NCI-H2107 treated with DMSO at 0.1 percent for 48 hours (cell line): ENCODE results near the gene USP32.

ENCODE experiments used
- DNase-seq: peaks from one replicate; lab custom pipeline; 2025; ENCODE audit not compliant: unreplicated experiment; lab: John Stamatoyannopoulos, UW

The USP32 gene

DNA sequence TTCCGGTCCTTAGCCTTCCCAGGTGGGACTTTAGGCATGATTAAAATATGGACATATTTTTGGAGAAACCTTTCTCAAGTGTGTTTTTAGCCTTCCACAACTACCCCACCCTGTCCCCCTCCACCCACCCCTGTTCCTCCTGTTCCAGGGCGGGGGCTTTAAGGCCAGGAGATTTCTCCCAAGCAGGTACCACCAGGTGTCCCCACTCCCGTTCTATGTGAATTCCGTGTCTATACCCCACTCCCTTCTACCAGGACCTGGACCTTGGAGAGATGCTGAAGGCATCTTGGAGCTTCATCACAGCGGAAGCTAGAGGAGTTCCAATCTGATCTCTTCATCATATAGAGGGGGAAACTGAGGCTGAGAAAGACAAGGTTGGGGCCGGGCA lies 232.5 kb downstream of the USP32 start:
- DNase-seq, result no peak

GRCh38 chr17:60158751-60159478 lies 233.0 kb downstream of the USP32 start:
- DNase-seq, result no peak

DNA sequence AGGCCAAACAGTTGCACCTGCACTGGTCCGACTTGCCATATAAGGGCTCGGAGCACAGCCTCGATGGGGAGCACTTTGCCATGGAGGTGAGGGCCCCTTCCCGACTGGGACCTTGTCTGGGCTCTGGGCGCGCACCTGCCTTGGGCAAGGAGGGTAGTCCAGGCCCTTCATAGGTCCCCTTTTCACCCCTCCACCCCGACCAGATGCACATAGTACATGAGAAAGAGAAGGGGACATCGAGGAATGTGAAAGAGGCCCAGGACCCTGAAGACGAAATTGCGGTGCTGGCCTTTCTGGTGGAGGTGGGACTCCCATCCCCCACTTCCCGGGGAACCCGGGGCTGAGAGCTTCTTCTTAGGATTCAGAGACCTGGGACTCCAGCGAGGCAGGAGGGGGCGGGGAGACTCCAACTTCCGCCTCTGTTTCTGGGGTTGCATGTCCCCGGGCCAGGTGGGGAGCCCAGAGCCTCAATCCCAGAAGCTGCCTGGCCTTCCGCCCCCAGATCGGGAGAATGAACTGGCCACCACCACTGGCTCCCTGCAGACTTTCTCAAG lies 234.4 kb downstream of the USP32 start:
- DNase-seq, result no peak

DNA sequence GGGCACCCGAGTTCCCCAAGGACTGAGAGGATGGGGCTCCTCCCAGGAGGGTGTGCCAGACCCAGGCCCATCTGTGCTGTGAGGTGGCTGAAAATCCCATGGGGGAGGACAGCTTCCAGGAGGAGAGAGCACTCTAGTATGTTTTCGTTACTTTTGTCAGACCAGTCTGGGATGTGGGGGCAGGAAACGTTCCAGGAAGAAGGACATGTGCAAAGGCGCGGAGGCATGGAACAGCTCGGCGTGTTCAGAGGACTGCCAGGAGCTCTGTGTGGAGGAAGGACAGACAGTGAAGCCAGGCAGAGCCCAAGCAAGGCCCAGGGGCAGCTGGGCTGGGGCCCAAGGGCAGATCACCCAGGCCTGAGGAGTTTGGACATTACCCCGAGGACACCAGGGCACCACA lies 235.2 kb downstream of the USP32 start:
- no peak for DNase-seq

GRCh38 chr17:60155815-60156214 lies 236.1 kb downstream of the USP32 start:
- DNase-seq, result no peak

DNA sequence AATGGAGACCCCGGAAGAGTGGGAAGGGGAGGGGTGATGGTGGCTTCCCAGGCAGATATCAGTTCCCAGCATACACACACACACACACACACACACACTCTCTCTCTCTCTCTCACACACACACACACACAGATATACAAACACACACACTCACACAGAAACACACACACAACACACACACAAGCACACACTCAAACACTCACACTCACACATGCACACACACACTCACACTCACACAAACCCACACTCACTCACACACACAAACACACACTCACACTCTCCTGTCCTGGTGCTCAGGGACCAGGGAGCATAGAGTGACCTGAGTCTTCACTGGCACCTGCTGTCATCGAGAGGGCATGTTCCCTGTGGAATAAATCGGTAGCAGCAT lies 236.5 kb downstream of the USP32 start:
- DNase-seq, result no peak

GRCh38 chr17:60154616-60155426 lies 237.1 kb downstream of the USP32 start:
- no peak for DNase-seq

DNA sequence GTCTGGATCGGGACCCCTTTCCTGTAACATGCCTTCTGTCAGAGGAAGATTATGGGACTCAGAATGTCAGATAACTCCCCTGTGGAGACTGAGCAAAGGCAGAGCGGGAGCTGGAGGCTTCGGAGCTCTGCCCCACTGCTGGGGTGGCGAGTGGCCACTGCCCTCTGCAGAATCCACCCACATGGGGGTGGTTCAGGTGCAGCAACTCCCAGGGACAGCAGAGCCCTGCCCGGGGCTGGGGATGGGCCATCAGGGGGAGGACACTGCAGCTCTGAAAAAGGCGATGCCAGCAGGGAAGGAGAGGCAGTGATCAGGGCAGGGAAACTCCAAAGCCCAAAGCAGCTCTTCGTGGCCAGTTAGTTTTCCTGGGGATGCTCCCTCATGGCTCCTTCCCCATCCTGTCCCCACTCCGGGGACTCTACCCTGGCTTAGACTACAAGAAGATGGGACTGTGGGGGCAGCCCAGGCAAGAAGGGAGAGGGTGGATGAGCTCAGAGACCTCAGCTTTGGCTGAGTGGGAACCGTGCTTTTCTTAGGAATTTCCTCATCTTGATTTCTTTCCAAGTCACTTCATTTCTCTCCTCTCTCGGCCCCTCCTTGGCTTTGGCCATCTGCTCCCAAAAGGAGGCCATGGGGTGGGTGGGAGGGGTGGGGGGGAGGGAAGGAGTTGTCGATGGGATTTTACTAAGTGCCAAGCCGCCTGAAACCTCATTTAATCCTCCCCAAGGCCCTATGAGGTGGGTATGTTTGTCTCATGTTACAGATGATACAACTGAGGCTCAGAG lies 238.1 kb downstream of the USP32 start:
- no peak for DNase-seq

- DNase-seq, result no peak
Observed at GRCh38 chr17:60151355-60151754, 240.6 kb downstream of the USP32 start.

- DNase-seq, result no peak
Observed at GRCh38 chr17:60149691-60150582, 242.0 kb downstream of the USP32 start, which contains the start of gene CA4. Gene CA4, plus strand, starts transcription at chr17:60149973. Its CDS starts 62 bp downstream, at chr17:60150035.

DNA sequence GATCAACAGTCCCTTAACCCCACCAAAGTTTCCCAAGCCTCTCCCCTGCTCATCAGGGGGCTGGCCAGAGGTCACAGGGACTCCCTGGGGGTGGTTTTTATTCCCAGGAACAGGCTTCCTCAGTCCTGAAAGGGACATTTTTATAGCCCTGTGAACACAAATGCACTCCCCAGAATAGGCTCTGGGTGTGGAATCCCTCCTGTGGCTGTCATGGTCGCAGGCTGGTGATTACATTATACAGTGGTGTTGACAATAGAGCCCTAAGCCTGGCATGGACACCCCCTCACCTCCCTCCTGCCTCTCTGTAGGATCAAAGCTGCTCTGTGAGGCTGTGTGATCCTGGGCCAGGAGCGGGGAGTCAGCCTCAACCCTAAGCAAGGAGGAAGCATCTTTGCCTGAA lies 243.6 kb downstream of the USP32 start:
- no peak for DNase-seq

GRCh38 chr17:60147553-60148223 lies 244.2 kb downstream of the USP32 start:
- no peak for DNase-seq

GRCh38 chr17:60146206-60146605 lies 245.7 kb downstream of the USP32 start:
- DNase-seq, result no peak

GRCh38 chr17:60145006-60145935 lies 246.7 kb downstream of the USP32 start:
- DNase-seq, result no peak

DNA sequence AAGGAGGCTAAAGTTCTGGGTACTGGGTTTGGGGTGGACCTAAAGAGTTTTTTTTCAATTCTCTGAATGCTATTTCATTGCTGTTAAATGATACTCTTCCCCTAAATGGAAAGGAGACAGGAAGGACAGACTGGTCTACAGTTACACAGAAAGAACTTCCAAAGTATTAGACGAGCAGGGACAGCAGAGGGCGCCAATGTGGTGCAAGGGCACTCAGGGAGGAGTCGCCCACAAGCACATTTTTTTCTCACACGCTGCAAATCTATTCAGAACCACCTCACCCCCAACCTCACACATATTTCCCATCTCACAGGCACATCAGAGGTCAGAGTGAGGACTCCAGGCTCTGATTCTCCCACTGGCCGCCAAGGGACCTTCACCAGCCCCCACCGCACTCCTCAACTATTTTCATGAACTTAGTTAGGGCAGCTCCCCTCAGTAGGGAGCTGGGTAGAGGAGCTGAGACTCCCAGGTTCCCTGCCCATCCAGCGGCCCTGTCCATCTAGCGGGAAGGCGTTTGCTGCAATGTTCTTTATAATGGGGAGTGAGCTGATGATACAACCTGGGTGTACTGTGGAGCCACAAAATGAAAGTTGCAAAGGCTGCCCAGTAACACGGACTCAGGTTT lies 248.9 kb downstream of the USP32 start:
- DNase-seq, result peak; percentile 85

DNA sequence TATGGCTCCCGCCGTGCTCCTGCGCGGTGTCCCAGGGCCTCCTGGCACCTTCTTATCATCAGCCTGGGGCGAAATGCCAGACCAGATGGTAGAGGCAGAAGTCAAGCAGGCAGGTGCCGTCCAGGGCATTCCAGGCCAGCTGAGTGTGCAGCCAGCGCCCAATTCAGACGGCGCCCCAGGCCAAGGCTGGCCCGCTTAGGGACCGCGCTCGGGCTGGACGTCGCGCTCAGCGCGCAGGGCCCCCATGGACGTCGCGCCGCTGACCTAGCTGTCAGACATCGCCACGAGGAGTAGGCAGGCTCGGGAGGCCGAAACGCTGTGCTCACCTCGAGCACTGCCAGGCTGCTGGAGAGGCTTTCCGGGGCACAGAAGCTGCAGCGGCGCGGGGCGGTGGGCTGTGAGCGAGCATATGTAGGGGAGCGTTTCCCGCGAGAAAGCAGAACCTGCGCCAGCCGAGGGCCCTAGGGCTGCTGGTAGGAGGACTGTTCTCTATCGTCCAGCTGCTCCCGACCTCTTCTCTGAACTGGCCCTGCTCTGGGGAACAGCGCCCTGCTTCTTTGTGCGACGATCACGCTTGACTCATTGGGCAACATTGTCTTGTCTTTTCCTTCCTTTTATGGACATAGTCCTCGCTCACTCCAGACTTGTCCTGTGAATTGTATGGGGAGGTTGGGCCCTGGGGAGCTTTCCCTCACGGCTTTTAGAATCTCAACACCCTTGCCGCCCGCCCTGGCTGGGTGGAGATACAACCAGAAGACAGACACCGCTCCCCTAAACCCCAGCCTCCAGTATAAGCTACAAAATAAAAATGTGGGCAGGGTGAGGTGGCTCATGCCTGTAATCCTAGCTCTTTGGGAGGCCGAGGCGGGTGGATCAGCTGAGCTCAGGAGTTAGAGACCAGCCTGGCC lies 250.6 kb downstream of the USP32 start:
- DNase-seq, result no peak
